Measurements from ENCODE around the gene SCYL1.
A peak's percentile ranks its signal among the peaks of the same experiment; 100 is the strongest.

Gene SCYL1

DNA sequence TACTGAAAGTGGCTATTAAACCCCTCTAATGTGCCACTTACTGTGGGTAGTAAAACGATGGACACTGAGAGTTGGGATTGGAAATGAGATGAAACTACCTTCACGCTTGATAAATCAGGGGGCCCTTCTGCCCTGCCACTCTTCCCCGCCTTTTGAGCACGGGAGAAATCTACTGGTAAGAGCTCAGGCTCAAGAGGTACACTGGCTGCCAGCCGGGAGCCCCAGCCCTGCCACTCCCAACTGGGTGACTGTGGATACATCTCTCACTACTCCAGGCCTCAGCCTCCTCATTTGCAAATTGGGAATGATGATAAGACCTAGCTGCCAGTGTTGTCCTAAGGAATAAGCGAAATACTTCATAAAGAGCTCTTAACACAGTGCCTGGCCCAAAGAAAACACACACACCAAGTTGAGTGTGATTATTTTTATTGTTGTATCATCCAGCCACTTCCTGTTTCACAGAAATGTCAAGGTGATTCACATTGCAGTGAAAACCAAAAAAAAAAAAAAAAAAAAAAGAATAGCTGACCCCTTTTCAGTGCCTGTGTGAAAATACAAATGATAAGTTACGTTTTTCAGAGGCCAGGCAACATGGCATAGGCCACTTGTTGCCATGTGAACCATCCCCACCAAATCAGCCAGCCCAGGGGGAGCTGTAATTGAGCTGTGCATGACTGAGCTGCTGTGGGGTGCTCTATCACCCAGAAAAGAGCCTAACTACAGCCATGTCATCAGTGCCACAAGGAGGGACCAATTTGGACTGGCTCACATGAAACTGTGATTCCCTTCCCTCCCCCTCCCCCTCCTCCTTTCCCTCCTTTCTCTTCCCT is 41.0 kb downstream of the SCYL1 start:
- peak; percentile 68; the same call in 1 of the 2 replicates for TF ChIP-seq SPI1 (IDR thresholded peaks at IDR 0.05; ENCODE audit: low read depth, low read length)
- TF ChIP-seq TAF1 (IDR thresholded peaks at IDR 0.05; ENCODE audit: low read depth, low read length), result no peak
- DNase-seq (ENCODE audit: insufficient read length, low spot score) (no peak), FAIRE-seq (no peak)

DNA sequence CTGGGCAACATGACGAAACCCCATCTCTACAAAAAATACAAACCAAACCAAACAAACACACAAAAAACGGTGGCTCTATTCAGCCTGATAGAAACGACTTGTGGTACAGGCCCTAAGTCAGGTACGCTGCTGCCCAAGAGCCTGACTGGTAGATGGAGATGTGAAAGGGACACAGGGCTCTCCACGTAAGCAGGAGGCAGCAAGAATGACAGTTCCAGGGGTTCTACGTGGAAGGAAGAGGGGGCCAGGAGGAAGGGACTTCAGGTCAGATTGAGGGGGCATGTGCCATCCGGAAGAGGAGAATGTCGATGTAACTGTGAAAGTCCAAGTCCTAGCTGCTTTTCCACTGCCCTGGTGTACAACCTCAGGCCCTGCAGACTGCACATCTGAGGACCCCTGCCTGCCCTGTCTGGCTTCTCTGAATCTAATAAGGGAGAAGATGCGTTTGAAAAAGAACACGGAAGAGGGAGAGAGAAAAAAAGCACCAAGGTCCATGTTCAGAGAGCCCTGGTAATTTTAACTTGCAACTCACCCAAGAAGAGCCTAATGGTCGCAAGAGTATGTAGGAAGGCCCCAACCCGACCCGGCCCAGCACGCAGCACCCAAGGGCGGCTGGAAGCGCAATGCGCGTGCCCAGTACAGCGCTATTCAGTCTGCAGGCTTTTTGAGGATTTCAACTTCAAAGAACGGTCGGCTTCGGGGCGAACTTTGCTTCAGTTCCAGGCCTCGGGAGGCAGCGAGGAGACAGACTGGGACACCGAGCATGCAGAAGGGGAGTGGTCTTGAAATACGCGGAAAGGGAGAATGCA is 44.5 kb downstream of the SCYL1 start:
- DNase-seq (ENCODE audit: insufficient read length, low spot score), result no peak
- TF ChIP-seq POLR2AphosphoS5 (IDR thresholded peaks at IDR 0.05; ENCODE audit: low read depth, low read length) (0 out of 2 replicates have a peak, but pooled peaks have one; percentile 60), POU2F2 (IDR thresholded peaks at IDR 0.05; ENCODE audit: low read depth, low read length) (no peak)
- FAIRE-seq, result no peak

DNA sequence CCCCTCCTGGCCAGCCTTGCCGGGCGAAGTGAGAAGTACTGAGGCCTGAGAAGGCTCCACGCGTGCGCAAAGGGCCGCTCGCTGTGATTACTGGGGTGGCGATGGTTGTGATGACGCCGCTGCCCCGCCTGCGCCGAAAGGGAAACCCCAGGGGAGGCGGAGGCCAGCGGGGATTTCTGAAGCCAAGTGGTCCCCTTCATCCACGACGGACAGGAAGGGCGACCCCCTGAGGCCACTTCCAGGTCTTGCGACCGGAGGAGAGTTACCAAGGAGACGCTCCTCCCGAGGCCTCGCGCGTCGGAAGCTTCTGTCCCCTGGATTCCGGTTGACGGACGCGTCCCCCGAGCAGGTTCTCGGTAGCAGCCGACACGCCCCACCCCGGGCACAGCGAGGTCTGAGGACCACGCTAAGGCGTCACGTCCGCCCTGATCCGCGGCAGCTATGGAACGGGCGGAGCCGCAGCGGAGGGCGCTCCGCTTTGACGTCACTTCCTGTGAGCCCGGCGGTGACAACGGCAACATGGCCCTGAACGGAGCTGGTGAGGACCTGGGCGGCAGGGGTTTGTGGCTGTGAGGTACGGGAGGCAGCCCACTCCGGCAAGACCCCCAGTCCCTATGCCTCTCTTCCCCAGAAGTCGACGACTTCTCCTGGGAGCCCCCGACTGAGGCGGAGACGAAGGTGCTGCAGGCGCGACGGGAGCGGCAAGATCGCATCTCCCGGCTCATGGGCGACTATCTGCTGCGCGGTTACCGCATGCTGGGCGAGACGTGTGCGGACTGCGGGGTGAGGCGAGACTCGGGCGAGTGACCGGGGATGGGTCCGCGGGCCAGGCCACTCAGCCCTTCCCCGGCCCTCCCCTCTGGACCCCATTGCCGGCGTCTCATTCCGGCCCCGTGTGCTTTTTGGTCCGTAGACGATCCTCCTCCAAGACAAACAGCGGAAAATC is 45.4 kb downstream of the SCYL1 start, which contains the start of gene ZNRD2:
TSS of gene ZNRD2 (plus strand) at position 505 of the 946 bp plus-strand sequence. CDS start at position 520, 15 bp downstream.
- peak; percentile 9 for TF ChIP-seq PAX5 (IDR thresholded peaks at IDR 0.05; ENCODE audit: insufficient read depth, low read length, severe bottlenecking)
- TF ChIP-seq TAF1 (IDR thresholded peaks at IDR 0.05; ENCODE audit: low read depth, low read length), result peak; percentile 82
- 0 out of 2 replicates have a peak, but pooled peaks have one; percentile 14 for TF ChIP-seq POU2F2 (IDR thresholded peaks at IDR 0.05; ENCODE audit: low read depth, low read length)
- TF ChIP-seq SPI1 (IDR thresholded peaks at IDR 0.05; ENCODE audit: low read depth, low read length), result 0 out of 2 replicates have a peak, but pooled peaks have one; percentile 14
- TF ChIP-seq POLR2AphosphoS5 (IDR thresholded peaks at IDR 0.05; ENCODE audit: low read depth, low read length), result peak; percentile 44
- peak; percentile 81 for TF ChIP-seq POLR2A (IDR thresholded peaks at IDR 0.05; ENCODE audit: low read depth, low read length)
- DNase-seq (ENCODE audit: insufficient read length, low spot score) (peak; percentile 97), FAIRE-seq (peak; percentile 99)

DNA sequence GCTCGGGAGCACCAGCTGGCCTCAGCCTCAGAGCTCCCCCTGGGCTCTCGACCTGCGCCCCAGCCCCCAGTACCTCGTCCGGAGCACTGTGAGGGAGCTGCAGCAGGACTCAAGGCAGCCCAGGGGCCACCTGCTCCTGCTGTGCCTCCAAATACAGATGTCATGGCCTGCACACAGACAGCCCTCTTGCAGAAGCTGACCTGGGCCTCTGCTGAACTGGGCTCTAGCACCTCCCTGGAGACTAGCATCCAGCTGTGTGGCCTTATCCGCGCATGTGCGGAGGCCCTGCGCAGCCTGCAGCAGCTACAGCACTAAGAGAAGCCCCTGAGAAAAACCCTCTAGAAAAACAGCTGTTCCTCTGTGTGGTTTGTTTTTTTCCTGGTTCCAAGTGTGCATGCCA is 46.5 kb downstream of the SCYL1 start:
- no peak for TF ChIP-seq POLR2A (IDR thresholded peaks at IDR 0.05; ENCODE audit: low read depth, low read length)
- DNase-seq (ENCODE audit: insufficient read length, low spot score) (no peak), FAIRE-seq (no peak)

DNA sequence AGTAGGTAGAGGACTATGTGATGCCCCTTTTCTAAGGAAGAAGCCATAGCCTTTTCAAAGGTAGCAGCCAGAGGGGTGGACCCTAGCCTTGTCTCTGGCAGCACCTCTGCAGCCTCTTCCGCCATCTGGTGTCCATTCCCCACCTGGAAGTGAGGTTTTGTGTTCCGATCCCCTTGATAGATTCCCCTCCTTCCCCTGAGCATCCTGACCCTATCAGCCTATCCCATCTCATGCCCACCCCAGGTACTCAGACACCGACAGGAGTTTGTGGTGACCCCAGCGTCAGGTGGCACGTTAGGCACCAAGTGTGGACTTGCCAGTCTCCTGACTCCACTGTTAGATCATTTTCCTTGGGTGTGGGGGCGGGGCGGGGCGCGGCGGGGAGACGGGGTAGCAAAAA is 47.1 kb downstream of the SCYL1 start:
- TF ChIP-seq TAF1 (IDR thresholded peaks at IDR 0.05; ENCODE audit: low read depth, low read length), result no peak
- no peak for TF ChIP-seq POU2F2 (IDR thresholded peaks at IDR 0.05; ENCODE audit: low read depth, low read length)
- TF ChIP-seq PAX5 (IDR thresholded peaks at IDR 0.05; ENCODE audit: insufficient read depth, low read length, severe bottlenecking), result no peak
- TF ChIP-seq POLR2AphosphoS5 (IDR thresholded peaks at IDR 0.05; ENCODE audit: low read depth, low read length), result no peak
- TF ChIP-seq POLR2A (IDR thresholded peaks at IDR 0.05; ENCODE audit: low read depth, low read length), result no peak
- no peak for TF ChIP-seq SPI1 (IDR thresholded peaks at IDR 0.05; ENCODE audit: low read depth, low read length)
- FAIRE-seq (no peak), DNase-seq (ENCODE audit: insufficient read length, low spot score) (no peak)

DNA sequence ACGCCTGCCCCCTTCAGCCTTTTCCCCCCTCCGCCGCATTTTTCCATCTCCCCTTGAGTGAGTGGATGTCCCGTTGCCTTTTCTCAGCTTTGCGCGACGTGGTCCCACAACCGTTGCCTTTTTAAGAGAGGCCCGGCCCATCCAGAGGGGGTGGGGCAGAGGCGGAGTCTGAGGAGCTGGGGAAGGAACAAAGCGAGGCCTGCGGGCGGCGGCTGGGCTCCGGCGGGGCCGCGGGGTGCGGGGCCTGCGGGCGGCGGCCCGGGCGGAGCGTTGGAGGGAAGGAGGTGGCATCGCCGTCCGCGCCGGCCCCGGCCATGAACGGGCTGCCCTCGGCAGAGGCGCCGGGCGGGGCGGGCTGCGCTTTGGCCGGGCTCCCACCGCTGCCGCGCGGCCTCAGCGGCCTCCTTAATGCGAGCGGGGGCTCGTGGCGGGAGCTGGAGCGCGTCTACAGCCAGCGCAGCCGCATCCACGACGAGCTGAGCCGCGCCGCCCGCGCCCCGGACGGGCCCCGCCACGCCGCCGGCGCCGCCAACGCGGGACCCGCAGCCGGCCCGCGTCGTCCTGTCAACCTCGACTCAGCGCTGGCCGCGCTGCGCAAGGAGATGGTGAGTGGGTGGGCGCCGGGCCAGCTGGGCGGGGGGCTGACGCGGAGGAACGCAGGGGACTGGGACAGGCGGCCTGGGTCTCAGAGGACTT is 47.6 kb downstream of the SCYL1 start, which contains the start of gene FAM89B:
TSS of gene FAM89B (plus strand) at position 183 of the 696 bp plus-strand sequence. CDS start at position 315, 132 bp downstream.
- DNase-seq (ENCODE audit: insufficient read length, low spot score) (no peak), FAIRE-seq (no peak)
- no peak for TF ChIP-seq TAF1 (IDR thresholded peaks at IDR 0.05; ENCODE audit: low read depth, low read length)
- TF ChIP-seq POLR2AphosphoS5 (IDR thresholded peaks at IDR 0.05; ENCODE audit: low read depth, low read length), result no peak
- TF ChIP-seq PAX5 (IDR thresholded peaks at IDR 0.05; ENCODE audit: insufficient read depth, low read length, severe bottlenecking), result no peak
- TF ChIP-seq SPI1 (IDR thresholded peaks at IDR 0.05; ENCODE audit: low read depth, low read length), result no peak
- TF ChIP-seq POLR2A (IDR thresholded peaks at IDR 0.05; ENCODE audit: low read depth, low read length), result no peak
- TF ChIP-seq POU2F2 (IDR thresholded peaks at IDR 0.05; ENCODE audit: low read depth, low read length), result no peak

DNA sequence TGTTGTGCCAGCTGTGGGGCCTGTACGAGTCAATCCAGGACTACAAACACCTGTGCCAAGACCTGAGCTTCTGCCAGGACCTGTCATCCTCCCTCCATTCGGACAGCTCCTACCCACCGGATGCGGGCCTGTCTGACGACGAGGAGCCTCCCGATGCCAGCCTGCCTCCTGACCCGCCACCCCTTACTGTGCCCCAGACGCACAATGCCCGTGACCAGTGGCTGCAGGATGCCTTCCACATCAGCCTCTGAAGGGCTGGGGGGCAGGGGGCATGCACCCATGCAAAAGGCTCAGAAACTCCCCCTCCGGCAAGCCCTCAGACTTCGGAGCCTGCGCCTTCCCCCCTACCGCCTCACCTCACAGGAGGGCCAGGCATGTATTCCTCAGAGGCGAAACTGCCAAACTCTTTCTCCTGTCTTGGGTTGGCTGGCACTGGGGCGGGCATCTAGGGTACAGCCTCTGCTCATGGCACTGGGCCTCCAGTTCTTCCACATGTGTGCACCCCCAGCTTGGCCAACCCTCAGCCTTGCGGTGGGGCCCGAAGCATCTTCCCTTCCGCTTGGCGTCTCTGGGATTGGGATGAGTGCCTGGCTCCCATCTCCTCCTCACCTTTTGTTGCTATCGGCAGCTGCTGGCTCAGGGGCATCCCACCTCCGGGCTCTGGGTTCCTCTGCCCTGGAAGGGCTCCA is 48.7 kb downstream of the SCYL1 start:
- TF ChIP-seq POU2F2 (IDR thresholded peaks at IDR 0.05; ENCODE audit: low read depth, low read length) (no peak), SPI1 (IDR thresholded peaks at IDR 0.05; ENCODE audit: low read depth, low read length) (no peak)
- DNase-seq (ENCODE audit: insufficient read length, low spot score), result no peak
- no peak for FAIRE-seq

DNA sequence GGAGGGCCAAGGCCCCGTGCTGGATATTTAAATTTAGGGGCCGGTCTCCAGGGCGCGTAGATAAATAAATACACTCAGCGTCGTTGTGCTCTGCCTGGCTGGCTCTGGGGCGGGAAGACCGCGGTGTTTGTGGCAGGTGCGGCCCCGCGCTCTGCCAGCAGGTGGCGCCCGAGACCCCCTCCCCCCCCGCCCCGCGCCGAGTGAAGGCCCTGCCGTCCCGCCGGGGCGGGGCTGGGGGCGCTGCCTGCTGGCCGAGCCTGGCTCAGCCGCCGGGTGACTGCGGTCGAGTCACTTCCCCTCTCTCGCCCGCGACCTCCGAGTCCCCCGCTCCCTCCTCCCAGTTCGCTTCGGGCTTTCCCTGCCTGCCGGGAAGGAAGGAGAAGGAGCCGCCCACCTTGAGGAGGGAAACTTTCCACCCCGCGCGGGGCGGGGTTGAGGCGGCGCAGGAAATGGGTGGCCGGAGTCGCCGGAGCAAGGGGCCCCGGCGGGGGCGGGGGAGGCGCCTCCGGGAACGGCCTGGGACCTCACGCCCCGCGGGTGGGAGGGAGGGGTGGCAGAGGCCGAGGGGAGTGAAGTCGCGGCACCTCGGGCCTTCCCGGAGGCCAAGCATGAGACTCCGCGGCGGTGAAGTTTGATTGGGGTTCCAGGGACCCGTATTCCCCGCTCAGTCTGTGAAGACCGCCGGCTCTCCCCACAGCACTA is 49.4 kb downstream of the SCYL1 start:
- FAIRE-seq, result peak; percentile 89
- DNase-seq (ENCODE audit: insufficient read length, low spot score), result peak; percentile 96
- TF ChIP-seq SPI1 (IDR thresholded peaks at IDR 0.05; ENCODE audit: low read depth, low read length), result peak; percentile 90
- TF ChIP-seq POLR2AphosphoS5 (IDR thresholded peaks at IDR 0.05; ENCODE audit: low read depth, low read length), result no peak
- TF ChIP-seq PAX5 (IDR thresholded peaks at IDR 0.05; ENCODE audit: insufficient read depth, low read length, severe bottlenecking), result no peak
- TF ChIP-seq POLR2A (IDR thresholded peaks at IDR 0.05; ENCODE audit: low read depth, low read length), result no peak
